ENCODE data around the gene LTBP1. TPM values are rescaled to one million over a fixed set of nuclear protein-coding genes. Genes with fewer than 3 reads are reported as not detected.

LTBP1 gene
- total RNA-seq, 1 experiment from 2014 or later, result 10.3 TPM

DNA sequence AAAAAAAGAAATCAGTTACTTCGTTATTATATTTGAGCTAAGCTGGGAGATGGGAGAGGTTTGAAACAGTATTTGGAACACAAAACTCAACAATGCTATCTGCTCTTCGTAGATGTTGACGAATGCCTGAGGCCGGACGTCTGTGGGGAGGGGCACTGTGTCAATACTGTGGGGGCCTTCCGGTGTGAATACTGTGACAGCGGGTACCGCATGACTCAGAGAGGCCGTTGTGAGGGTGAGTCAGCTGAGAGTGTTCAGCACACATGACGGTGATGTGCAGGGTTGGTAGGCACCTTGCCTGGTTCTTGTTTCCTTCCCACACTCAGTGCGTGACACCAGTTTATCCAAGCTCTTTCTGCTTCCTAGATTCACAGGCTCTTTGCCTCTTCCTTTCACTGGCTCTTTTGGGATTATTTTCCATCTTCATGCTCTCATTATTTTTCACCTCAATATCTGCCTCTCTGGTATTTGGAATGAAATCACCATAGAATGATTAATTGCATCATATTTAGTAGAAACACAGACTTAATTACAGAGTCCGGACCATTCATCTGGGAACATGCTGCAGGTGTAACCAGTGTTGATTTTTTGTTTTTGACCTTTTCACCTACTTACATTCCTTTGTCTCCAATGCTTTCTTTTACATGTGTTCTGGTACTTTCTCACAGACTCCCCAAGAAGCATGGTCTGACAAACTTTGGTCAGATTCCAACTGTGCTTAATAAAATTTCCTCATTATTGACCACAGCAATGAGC is 329.1 kb downstream of the LTBP1 start:
- Histone ChIP-seq H2AFZ (no peak overlapping the region), H3K4me2 (peak overlapping the region; percentile 49), H3K27ac (peak overlapping the region; percentile 64), H3K27me3 (ENCODE audit: insufficient read depth, low read depth) (no peaks in the 10 kb centered on the region), H4K20me1 (ENCODE audit: insufficient read depth) (no peaks in the 10 kb centered on the region), H3K9me2 (ENCODE audit: insufficient read depth) (no peaks in the 10 kb centered on the region), H3F3A (ENCODE audit: insufficient read depth, low read depth) (peaks cover 15% of the 10 kb centered on the region; the same call in 1 of the 2 replicates), H3K4me1 (replicated peaks; ENCODE audit: insufficient read depth) (peaks cover 18% of the 10 kb centered on the region), H3K36me3 (ENCODE audit: low read depth) (no peaks in the 10 kb centered on the region), H3K79me2 (ENCODE audit: low read depth) (no peaks in the 10 kb centered on the region), H3K4me3 (no peak overlapping the region), H3K9me3 (ENCODE audit: insufficient read depth, low read depth) (no peaks in the 10 kb centered on the region)
- TF ChIP-seq CTCF (conservative IDR thresholded peaks at IDR 0.05) (no peak), EZH2 (IDR thresholded peaks at IDR 0.05; ENCODE audit: low read depth) (no peak)
- CTCF ChIA-PET, result no interaction called here
- BruUV-seq (replicated peaks), result no TSS peak
- POLR2A ChIA-PET (ENCODE audit: unreplicated experiment), result no interaction called here
- intact Hi-C loops (cut with micrococcal nuclease; ENCODE audit: unreplicated experiment), result loop anchor here (10.0 kb wide), 1 partner anchor 501 kb away; no protein-coding TSS in a partner anchor
- DNase-seq, result peak; percentile 49 to 76

DNA sequence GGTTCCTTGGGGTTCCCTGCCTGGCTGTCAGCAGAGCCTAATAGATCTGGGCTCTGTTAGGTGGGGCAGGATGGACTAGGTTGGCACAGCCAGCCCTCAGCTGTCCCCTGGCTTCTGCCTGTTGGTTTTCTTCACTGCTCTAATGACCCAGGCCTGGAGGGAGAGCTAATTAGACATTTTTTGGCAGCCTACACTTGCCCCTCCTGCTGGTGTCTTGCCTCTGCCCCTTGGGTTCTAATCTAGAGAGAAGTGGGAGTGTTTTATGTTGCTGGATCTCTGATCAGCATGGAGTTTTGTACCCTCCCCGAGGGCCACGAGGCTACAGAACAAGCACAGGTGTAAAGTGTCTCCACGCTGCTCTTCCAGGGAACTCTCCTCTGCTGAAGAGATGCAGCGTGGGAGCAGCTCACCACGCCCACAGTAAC is 330.3 kb downstream of the LTBP1 start:
- no peaks in the 10 kb centered on the region for H4K20me1 ChIP-seq (ENCODE audit: insufficient read depth)
- H3K36me3 ChIP-seq (ENCODE audit: low read depth), result no peaks in the 10 kb centered on the region
- intact Hi-C loops (cut with micrococcal nuclease; ENCODE audit: unreplicated experiment), result loop anchor here (10.0 kb wide), 1 partner anchor 502 kb away; no protein-coding TSS in a partner anchor
- H3K9me3 ChIP-seq (ENCODE audit: insufficient read depth, low read depth), result no peaks in the 10 kb centered on the region
- no peak overlapping the region for H3K4me3 ChIP-seq
- no peaks in the 10 kb centered on the region for H3K9me2 ChIP-seq (ENCODE audit: insufficient read depth)
- peaks cover 15% of the 10 kb centered on the region; the same call in 1 of the 2 replicates for H3F3A ChIP-seq (ENCODE audit: insufficient read depth, low read depth)
- no peak for TF ChIP-seq CTCF (conservative IDR thresholded peaks at IDR 0.05)
- no peak for TF ChIP-seq EZH2 (IDR thresholded peaks at IDR 0.05; ENCODE audit: low read depth)
- H3K27me3 ChIP-seq (ENCODE audit: insufficient read depth, low read depth), result no peaks in the 10 kb centered on the region
- no peak overlapping the region for H2AFZ ChIP-seq
- peaks cover 18% of the 10 kb centered on the region for H3K4me1 ChIP-seq (replicated peaks; ENCODE audit: insufficient read depth)
- no TSS peak for BruUV-seq (replicated peaks)
- no peaks in the 10 kb centered on the region for H3K79me2 ChIP-seq (ENCODE audit: low read depth)
- H3K27ac ChIP-seq, result peak overlapping the region; percentile 64; the same call in 1 of the 2 replicates
- ChIA-PET POLR2A (ENCODE audit: unreplicated experiment) (no interaction called here), CTCF (no interaction called here)
- H3K4me2 ChIP-seq, result no peak overlapping the region
- DNase-seq, result no peak

DNA sequence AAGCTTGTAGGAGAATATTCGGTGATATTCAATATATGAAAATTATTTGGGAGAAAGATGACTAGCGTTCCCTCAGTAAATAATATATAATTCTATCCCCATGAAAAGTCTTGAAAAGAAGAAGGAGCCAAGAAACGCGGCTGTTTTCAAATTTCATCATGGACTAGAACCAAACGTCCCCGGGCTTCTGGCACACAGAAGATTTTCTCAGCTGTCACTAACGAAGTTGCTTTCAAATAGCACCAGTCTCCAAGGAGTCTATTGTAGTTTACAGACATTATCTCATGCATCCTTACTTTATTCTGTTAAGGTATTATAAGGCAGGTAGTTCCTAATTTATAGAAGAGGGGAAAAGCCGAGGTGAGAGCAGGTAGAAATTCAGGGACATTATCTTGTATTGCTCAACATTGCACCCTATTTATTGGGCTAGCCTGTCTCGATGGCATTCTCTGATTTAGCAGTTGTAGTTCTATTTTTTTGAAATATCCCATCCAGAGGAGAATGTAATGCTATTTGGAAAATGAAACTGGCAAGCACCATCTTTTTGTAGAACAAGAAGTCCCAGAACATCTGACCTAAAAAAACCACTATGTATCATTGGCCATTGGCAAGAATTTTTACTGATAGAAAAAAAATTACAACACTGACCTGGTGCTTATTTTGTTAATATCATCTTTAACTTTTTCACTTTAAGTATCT is 331.6 kb downstream of the LTBP1 start:
- CTCF ChIA-PET, result no interaction called here
- H3F3A ChIP-seq (ENCODE audit: insufficient read depth, low read depth), result peaks cover 15% of the 10 kb centered on the region; the same call in 1 of the 2 replicates

More for the DNA sequence above, 331.6 kb downstream of the LTBP1 start:
- Histone ChIP-seq H3K79me2 (ENCODE audit: low read depth) (no peaks in the 10 kb centered on the region), H3K27me3 (ENCODE audit: insufficient read depth, low read depth) (no peaks in the 10 kb centered on the region), H2AFZ (no peak overlapping the region), H3K4me3 (no peak overlapping the region), H3K4me1 (replicated peaks; ENCODE audit: insufficient read depth) (peaks cover 18% of the 10 kb centered on the region), H3K9me3 (ENCODE audit: insufficient read depth, low read depth) (no peaks in the 10 kb centered on the region), H3K4me2 (no peak overlapping the region), H3K27ac (no peak overlapping the region), H3K36me3 (ENCODE audit: low read depth) (no peaks in the 10 kb centered on the region), H4K20me1 (ENCODE audit: insufficient read depth) (no peaks in the 10 kb centered on the region), H3K9me2 (ENCODE audit: insufficient read depth) (no peaks in the 10 kb centered on the region)
- no peak for DNase-seq
- no peak for TF ChIP-seq CTCF (conservative IDR thresholded peaks at IDR 0.05)
- no peak for TF ChIP-seq EZH2 (IDR thresholded peaks at IDR 0.05; ENCODE audit: low read depth)
- BruUV-seq (replicated peaks), result no TSS peak
- POLR2A ChIA-PET (ENCODE audit: unreplicated experiment), result no interaction called here
- intact Hi-C loops (cut with micrococcal nuclease; ENCODE audit: unreplicated experiment), result loop anchor here (10.0 kb wide), 1 partner anchor 504 kb away; no protein-coding TSS in a partner anchor
